Measurements from ENCODE around the gene CAND2. TPM values are rescaled to one million over a fixed set of nuclear protein-coding genes. Genes with fewer than 3 reads are reported as not detected.

Gene CAND2
- total and polyA plus RNA-seq, 9 of the 15 experiments (the other 6 are each of a cell fraction or from before 2014, with no cell fraction given), result 0.91 to 14.9 (median 4.3) TPM

- TF ChIP-seq PHF8 (IDR thresholded peaks at IDR 0.05; ENCODE audit: borderline replicate concordance, low read length), result peak; percentile 32; the same call in 1 of the 2 replicates
- TF ChIP-seq CTBP1 (IDR thresholded peaks at IDR 0.05; ENCODE audit: borderline replicate concordance), result peak; percentile 29; the same call in 1 of the 2 replicates
- peak in 1 of 2 experiments; percentile 53; a peak in 2 of 4 replicates for TF ChIP-seq RCOR1 (IDR thresholded peaks at IDR 0.05; ENCODE audit: borderline replicate concordance in 1 of 2, low read depth in 2 of 2, low read length in 2 of 2)
- TF ChIP-seq, protein P1, sequence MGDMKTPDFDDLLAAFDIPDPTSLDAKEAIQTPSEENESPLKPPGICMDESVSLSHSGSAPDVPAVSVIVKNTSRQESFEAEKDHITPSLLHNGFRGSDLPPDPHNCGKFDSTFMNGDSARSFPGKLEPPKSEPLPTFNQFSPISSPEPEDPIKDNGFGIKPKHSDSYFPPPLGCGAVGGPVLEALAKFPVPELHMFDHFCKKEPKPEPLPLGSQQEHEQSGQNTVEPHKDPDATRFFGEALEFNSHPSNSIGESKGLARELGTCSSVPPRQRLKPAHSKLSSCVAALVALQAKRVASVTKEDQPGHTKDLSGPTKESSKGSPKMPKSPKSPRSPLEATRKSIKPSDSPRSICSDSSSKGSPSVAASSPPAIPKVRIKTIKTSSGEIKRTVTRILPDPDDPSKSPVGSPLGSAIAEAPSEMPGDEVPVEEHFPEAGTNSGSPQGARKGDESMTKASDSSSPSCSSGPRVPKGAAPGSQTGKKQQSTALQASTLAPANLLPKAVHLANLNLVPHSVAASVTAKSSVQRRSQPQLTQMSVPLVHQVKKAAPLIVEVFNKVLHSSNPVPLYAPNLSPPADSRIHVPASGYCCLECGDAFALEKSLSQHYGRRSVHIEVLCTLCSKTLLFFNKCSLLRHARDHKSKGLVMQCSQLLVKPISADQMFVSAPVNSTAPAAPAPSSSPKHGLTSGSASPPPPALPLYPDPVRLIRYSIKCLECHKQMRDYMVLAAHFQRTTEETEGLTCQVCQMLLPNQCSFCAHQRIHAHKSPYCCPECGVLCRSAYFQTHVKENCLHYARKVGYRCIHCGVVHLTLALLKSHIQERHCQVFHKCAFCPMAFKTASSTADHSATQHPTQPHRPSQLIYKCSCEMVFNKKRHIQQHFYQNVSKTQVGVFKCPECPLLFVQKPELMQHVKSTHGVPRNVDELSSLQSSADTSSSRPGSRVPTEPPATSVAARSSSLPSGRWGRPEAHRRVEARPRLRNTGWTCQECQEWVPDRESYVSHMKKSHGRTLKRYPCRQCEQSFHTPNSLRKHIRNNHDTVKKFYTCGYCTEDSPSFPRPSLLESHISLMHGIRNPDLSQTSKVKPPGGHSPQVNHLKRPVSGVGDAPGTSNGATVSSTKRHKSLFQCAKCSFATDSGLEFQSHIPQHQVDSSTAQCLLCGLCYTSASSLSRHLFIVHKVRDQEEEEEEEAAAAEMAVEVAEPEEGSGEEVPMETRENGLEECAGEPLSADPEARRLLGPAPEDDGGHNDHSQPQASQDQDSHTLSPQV (IDR thresholded peaks at IDR 0.05), result peak; percentile 66; the same call in 1 of the 2 replicates
- 0 out of 2 replicates have a peak, but pooled peaks have one; percentile 25 for TF ChIP-seq GATAD2B (IDR thresholded peaks at IDR 0.05; ENCODE audit: borderline replicate concordance)
- TF ChIP-seq, protein P2, sequence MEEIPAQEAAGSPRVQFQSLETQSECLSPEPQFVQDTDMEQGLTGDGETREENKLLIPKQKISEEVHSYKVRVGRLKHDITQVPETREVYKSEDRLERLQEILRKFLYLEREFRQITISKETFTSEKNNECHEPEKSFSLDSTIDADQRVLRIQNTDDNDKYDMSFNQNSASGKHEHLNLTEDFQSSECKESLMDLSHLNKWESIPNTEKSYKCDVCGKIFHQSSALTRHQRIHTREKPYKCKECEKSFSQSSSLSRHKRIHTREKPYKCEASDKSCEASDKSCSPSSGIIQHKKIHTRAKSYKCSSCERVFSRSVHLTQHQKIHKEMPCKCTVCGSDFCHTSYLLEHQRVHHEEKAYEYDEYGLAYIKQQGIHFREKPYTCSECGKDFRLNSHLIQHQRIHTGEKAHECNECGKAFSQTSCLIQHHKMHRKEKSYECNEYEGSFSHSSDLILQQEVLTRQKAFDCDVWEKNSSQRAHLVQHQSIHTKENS (CRISPR knock-in tag; IDR thresholded peaks at IDR 0.05), result no peak
- TF ChIP-seq KAT7 (CRISPR knock-in tag; IDR thresholded peaks at IDR 0.05; ENCODE audit: borderline replicate concordance), result peak; percentile 47; the same call in 1 of the 2 replicates
- peak; percentile 88 for TF ChIP-seq RFX1 (IDR thresholded peaks at IDR 0.05)
Measured at GRCh38 chr3:12875857-12876836, 79.7 kb downstream of the CAND2 start (continued).

Measured in K562 (cell line).